D721Med (cell line): ENCODE data around the gene EIF4G3.

Source experiments
- DNase-seq: peaks from one replicate; pipeline ENCODE4 v3.0.0; 2011; ENCODE audit warnings: low spot score; ENCODE audit not compliant: insufficient read length
- FAIRE-seq: peaks from 2 replicates; lab custom pipeline; 2011; peaks lifted over from hg19 to GRCh38; lab: Jason Lieb, UNC
- TF ChIP-seq, protein P1 (sequence below): IDR thresholded peaks from 2 replicates; pipeline ENCODE4 v1.5.1; 2012; ENCODE audit warnings: mild to moderate bottlenecking, control low read depth; ENCODE audit not compliant: insufficient read depth; ENCODE audit errors: missing control alignments

Gene EIF4G3

DNA sequence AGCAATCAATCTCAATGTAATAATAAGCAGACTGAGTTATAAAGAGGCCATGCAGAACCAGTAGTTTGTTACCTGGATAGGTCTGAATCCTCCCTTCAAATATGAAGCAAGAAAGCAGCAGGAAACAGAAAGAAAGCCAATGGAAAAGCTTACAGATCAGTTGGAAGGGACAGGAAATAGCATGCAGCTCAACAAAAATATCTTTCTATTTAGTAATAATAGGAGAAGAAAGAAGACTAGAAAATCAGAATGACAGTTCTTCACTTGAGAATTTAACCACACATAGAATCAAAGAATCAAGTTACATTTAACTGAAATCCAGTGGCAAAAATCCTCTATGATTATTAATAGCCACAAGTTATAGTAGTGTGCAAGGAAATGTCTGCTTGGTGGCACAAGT, 194.4 kb downstream of the EIF4G3 start:
- TF ChIP-seq, protein P1, sequence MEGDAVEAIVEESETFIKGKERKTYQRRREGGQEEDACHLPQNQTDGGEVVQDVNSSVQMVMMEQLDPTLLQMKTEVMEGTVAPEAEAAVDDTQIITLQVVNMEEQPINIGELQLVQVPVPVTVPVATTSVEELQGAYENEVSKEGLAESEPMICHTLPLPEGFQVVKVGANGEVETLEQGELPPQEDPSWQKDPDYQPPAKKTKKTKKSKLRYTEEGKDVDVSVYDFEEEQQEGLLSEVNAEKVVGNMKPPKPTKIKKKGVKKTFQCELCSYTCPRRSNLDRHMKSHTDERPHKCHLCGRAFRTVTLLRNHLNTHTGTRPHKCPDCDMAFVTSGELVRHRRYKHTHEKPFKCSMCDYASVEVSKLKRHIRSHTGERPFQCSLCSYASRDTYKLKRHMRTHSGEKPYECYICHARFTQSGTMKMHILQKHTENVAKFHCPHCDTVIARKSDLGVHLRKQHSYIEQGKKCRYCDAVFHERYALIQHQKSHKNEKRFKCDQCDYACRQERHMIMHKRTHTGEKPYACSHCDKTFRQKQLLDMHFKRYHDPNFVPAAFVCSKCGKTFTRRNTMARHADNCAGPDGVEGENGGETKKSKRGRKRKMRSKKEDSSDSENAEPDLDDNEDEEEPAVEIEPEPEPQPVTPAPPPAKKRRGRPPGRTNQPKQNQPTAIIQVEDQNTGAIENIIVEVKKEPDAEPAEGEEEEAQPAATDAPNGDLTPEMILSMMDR = no peak
- FAIRE-seq = no peak
- no peak for DNase-seq

DNA sequence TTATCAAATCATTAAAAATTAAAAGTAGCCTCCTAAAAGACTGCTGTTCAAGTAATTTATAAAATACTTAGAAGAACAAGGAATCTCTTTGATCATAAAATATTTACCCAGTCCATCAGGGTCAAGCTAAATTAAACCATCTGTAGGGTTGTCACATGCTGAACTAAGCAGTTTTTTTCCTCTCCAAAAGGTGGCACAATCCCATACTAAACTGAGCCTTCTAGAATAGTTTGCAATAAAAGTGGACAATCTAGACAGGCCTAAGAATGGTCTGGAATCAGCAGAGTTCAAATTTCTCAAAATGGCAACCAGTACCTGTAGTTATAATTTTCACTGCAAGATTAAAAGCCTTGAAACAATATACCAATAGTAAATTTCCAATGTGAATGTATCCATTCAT, 194.8 kb downstream of the EIF4G3 start:
- FAIRE-seq = no peak

DNA sequence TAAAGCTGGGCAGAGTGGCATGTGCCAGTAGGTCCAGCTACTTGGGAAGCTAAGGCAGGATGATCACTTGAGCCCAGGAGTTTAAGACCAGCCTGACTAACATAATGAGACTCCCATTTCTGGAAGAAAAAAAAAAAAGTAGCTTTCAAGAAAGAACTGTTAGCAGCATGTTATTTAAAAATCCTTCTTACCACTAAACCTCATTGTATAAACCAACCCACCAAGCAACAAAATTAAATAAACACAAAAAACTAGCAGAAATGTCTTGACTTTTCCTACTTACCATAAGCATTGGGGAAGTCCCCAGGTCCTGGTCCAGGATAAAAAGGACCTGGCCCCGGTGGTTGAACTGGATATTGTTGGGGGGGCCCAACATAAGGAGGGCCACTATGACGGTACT, 196.6 kb downstream of the EIF4G3 start:
- DNase-seq = no peak
- TF ChIP-seq, protein P1 = no peak
- FAIRE-seq = no peak

More for the DNA sequence above, 194.8 kb downstream of the EIF4G3 start:
- DNase-seq = no peak
- TF ChIP-seq, protein P1 = peak; percentile 26

DNA sequence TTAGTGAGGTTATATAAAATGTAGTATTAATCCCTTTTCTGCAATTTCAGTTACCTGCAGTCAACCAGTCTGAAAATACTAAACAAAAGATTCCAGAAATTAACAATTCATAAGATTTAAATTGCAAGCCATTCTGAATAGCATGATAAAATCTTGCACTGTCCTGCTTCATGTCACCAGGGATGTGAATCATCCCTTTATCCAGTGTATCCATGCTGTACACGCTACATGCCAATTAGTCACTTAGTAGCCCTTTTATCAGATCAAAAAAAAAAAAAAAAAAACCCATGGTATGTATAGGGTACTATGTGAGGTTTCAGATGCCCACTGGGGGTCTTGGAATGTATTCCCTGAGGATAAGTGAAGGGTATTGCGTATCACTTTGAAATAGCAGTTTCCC, 198.3 kb downstream of the EIF4G3 start:
- TF ChIP-seq, protein P1 = no peak
- no peak for DNase-seq
- FAIRE-seq = no peak

DNA sequence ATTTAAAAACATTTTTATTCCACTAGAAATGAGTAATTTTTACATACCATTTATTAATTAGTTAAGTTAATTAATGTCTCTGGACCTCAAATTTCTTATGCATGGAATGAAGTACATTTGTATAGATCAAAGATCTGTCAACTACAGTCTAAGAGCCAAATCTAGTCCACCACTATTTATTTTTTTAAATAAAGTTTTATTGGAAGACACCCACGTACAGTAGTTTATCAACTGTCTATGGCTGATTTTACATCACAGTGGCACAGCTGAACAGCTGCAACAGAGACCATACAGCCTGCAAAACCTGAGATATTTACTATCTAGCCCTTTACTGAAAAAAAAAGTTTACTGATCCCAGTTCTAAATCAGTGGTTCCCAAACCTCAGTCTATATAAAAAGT, 201.0 kb downstream of the EIF4G3 start:
- no peak for FAIRE-seq
- no peak for DNase-seq
- TF ChIP-seq, protein P1 = no peak

DNA sequence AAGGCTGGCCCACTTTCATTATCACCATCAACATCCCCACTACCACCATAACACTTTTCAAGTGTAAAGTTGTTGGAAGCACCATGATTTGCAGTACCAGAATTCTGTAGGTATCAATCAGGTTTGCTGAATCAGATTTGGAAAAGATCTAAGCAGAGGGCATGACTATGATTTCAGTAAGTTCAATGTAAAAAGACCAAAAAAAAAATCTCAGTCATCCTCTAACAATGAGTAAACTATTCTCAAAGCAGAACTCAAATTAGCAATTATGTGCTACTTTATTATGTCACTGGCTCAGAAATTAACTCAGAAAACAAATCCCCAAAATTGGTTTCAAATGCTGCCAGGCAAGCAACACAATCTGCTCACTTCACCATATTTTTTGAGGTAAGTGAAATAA, 201.7 kb downstream of the EIF4G3 start:
- TF ChIP-seq, protein P1 = no peak
- no peak for DNase-seq
- FAIRE-seq = no peak

DNA sequence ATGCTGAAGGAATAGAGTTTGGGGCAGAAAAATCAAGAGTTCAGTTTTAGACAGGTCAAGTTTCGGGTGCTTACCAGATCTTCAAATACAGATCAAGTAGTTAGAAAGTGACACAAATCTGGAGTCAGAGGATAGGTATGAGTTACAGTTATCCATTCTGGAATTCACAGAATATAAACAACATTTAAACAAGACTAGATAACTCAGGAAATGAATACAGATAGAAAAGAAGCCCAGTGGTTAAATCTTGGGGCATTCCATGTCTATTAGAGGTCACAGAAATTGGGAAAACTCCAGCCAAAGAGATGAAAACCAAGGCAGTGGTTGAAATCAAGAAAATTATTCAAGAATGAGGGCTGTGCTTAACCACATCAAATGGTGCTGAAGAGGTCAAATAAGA, 202.6 kb downstream of the EIF4G3 start:
- DNase-seq (no peak), FAIRE-seq (no peak)
- TF ChIP-seq, protein P1 = no peak
